GM19372 (cell line): ENCODE measurements around the gene OR6T1.

Experiments
- ATAC-seq: cut with Tn5 transposase; IDR thresholded peaks from one replicate; pipeline ENCODE4 v1.9.1; 2021; ENCODE audit warnings: mild to moderate bottlenecking, low read depth, moderate library complexity; ENCODE audit not compliant: unreplicated experiment

Gene OR6T1, protein sequence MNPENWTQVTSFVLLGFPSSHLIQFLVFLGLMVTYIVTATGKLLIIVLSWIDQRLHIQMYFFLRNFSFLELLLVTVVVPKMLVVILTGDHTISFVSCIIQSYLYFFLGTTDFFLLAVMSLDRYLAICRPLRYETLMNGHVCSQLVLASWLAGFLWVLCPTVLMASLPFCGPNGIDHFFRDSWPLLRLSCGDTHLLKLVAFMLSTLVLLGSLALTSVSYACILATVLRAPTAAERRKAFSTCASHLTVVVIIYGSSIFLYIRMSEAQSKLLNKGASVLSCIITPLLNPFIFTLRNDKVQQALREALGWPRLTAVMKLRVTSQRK

DNA sequence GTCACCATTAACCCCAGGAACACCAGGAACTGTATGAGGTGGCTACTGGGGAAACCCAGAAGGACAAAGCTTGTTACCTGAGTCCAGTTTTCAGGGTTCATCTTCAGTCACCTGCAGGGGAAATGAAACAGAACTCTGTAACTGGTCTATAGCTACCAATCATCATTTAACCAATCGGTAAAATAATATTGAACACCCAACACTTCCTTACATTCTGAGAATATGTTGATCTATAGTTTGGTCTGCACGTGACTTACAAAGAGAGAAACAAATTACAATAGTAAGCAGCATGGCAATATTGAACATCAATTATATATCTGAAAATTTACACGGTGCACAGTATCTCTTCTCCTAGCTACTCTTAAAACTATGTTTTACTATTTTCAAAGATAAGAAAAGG, at the start of gene OR6T1:
OR6T1 (minus strand) TSS at position 101 of the 400 bp plus-strand sequence; CDS start at position 101, 0 bp downstream.
- ATAC-seq, result no peak

DNA sequence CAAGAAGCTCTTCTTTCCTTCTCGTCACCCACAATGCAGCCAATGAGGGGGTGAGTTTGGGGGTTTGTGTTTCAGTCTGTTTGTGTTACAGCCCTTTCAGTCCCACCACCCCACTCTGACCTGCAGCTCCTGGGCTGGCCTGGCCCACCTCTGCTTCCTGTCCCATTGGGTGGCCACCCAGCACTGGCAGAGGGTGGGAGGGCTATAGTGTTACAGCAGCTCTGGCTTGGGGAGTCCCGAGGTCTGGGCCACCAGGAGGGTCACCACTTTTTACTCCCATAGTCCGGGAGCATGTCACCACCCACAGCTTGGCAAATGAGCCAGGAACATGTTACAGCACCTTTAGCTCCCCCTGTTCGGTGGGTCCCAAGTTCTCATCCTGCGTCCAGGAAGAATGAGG, 35.7 kb upstream of the OR6T1 start:
- ATAC-seq, result no peak

DNA sequence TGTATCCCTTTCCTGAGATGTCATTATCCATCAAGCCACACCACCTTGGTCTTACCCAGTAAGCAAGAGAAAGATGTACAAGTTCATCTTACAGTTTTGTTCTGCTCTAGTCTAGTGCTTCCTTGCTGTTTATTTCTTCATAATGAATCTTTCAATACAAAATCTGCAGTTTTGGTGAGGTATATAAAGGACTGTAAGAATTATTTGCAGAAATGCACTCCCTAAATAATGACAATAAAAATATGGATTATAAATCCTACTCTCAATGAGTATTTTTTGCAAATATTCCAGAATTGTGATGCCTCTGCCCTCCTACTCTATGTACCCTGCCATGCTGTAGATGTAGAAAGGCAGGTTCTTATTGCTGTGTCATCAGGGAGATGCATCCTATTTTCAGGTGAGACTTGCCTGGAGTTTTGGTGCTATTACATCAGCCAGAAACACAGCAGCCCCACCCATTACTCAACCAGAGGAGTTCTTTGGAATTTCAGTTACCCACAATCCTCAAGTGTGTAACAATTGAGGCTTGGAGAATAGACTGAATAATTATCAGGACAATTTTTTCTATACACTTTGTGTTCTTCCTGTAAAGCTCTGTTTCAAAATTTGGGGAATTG, 34.2 kb upstream of the OR6T1 start, which contains the start of gene OR10S1:
OR10S1 (minus strand) TSS at position 51 of the 617 bp plus-strand sequence. CDS start 117 bp downstream, outside the sequence.
- ATAC-seq, result no peak

DNA sequence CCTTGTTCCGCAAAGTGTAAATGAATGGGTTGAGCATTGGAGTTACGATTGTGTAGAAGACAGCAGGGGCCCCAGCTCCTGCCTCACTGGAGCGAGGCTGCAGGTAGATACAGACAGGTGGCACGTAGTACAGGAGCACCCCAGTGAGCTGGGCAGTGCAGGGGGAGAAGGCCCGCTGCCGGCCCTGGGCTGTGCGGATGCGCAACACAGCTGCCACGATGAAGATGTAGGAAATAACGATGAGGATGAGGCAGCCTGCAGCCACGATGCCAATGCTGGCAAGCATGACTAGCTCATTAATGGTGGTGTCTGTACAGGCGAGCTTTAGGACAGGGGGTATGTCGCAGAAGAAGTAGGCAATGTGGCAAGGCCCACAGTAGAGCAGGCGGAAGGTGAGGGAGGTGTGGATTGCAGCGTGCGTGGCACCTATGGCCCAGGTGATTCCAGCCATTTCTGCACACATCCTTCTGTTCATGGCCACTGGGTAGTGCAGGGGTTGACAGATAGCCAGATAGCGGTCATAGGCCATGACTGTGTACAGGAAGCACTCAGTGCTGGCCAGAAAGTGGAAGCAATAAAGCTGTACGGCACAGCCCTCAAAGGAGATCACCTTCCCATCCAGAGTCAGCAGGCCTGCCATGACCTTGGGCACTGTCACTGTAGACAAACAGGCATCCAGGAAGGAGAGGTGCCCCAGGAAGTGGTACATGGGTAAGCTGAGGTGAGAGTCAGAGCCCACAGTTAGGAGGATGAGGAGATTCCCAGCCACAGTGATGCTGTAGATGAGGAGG, 33.3 kb upstream of the OR6T1 start:
- no peak for ATAC-seq

DNA sequence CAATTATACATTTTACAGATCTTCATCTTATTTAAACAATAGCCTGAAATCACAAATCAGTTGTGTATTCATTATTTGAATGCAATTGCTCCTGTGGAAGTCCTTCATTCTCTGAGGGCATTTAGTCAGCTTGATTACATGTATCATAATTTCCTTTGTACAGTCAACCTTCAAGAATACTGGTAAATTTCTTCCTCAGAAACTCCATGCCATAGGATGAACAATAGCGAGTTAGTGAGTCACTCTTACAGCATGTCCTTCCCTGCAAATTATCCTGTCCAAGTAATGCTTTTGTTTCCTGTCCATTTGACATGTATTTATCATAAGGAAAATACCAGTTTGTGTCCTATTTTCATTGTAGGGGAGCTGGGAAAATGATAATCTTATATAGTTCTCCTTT, 30.2 kb upstream of the OR6T1 start:
- ATAC-seq, result no peak

DNA sequence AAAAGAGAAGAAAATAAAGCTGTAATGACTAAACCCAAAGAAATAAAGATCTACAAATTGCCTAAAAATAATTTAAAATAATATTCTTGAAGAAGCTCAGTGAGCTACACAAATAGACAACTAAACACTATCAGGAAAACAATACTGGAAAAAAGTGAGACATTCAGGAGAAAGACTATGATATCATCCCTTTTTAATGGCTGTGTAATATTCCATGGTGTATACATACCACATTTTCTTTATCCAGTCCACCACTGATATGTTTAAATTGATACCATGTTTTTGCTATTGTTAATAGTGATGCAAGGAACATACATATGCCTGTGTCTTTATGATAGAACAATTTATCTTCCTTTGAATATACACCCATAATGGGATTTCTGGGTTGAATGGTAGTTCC, 13.1 kb upstream of the OR6T1 start:
- no peak for ATAC-seq

DNA sequence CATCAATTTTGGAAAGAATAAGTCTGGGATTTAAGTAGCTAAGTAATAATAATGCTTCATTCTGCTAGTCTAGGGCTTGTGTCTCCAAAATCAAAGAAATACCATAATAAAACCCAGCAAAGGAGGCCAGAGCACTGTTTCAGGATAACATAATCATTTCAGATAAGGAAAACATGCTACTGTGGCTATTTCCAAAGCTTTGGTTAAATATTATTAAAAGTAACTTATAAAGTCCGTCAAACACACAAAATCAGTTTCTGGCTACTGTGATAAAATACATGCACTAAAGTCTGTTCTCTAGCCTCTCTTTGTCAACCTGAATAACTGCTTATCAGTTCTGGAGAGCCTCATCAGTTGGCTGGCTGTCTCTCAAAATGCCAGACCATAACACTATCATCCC, 1.5 kb upstream of the OR6T1 start:
- no peak for ATAC-seq

DNA sequence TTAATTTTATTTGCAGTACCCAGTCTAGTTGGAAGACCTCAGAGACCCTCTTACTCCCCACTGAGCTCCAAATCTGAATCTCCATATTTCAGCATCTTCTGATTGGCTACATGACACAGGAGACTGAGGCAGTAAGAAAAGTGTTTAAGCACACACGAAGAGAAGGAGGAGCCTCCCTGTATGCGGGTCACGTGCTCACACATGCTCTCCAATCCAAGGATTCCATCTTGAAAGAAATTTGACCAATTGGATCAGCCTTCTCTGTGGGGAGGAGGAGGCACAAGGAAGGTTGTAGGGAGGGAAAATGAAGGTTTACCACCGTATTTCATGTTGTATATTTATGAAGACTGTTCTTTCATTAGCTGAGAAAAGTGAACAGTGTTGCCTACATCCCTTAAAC, 1.2 kb downstream of the OR6T1 start:
- no peak for ATAC-seq

DNA sequence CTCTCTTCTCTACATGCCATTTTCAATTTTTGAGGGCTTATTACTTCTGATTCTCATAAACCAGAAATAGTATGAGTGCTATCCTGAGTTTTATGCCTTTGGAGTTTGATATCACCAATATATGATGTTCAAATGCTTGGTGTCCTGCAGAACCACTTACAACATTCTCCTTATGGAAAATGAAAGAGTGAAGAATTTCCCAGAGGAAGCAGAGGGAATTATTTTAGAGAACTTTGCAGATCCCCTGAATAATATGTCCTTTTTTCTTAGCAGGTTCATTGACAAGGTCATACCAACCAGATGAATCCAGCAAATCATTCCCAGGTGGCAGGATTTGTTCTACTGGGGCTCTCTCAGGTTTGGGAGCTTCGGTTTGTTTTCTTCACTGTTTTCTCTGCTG, 4.3 kb downstream of the OR6T1 start, which contains the start of gene OR4D5:
OR4D5 (plus strand) TSS at position 301 of the 400 bp plus-strand sequence; CDS start at position 301, 0 bp downstream.
- no peak for ATAC-seq

DNA sequence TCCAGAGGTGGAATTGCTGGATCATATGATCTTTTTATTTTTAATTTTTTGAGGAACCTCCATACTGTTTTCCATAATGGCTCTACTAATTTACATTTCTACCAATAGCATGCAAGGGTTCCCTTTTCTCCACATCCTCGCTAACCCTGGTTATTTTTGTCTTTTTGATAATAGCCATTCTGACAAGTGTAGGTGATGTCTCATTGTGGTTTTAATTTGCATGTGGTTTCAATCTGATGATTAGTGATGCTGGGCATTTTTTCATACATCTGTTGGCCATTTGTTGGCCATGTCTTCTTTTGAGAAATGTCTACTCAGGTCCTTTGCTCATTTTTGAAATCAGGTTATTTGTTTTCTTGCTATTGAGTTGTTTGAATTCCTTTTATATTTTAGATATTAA, 19.6 kb downstream of the OR6T1 start:
- no peak for ATAC-seq

DNA sequence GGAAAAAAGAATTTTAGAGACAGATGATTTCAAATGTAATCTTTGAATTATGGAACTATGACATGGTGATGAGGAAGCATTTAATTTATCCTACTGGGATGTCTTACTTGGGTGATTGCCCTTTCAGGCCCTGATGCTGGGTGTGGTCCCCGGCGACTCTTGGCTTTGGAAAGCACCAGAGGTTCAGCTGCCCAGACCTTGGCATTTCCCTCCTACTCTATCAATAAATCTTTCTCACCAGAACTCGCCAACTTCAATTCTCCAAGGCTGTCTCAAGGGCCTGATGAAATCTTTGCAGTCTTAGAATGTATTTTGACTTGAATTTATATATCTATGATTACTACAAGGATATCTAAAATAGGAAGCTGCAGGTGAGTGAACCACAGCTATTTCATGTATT, 22.7 kb downstream of the OR6T1 start:
- ATAC-seq, result no peak

DNA sequence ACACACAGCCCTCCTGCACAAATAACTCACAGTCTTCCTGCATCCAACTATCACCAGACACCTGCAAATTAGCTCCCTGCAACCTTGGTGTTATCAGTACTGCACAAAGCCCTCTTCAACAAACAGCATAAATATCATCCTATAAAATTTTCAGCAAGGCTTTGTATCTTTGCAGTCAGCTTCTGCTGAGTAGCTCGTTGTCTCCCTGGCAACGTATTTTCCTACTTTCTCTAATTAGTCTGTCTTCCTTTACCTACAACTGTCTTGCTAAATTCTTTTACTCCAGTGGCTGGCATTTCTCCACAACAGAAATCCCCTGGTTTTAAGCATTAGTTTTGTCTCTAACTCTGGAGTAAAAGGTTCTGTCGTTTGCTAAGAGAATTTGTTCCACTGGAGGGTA, 37.8 kb downstream of the OR6T1 start:
- ATAC-seq, result no peak

DNA sequence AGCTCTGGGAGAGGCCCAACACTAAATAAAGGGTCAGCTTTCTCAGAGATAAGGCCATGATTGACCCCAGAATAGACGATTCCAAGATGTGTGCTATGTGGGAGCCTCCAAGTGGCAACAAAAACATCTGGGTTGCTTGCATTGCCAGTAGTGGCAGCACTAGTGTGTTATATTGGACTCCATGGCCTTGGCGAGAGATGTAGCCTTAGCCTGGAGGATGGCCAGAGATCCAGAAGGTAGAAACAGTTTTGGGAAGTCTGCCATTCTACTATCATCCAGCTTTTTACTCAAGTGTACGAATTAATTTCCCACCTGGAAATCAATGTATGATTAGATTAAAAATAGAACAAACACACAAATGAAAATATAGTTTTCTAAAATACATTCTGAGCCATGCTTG, 38.7 kb downstream of the OR6T1 start:
- ATAC-seq, result no peak

DNA sequence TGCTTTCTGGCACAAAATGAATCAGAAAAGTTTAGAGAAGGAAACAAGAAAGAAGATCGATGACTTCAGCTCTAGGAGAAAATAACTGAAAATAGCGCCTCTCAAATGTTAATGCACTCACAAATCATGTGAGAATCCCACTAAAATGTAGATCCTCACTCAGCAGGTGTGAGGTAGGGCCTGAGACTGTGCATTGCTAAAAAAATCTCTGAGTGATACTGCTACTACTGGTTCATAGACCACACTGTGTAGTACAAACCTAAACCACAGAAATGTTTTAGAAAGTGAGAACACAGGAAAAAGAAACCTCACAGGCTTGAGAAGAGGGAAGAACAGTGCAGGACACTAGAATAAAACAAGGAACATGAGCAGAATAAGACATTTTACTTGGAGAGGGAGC, 39.7 kb downstream of the OR6T1 start:
- no peak for ATAC-seq

DNA sequence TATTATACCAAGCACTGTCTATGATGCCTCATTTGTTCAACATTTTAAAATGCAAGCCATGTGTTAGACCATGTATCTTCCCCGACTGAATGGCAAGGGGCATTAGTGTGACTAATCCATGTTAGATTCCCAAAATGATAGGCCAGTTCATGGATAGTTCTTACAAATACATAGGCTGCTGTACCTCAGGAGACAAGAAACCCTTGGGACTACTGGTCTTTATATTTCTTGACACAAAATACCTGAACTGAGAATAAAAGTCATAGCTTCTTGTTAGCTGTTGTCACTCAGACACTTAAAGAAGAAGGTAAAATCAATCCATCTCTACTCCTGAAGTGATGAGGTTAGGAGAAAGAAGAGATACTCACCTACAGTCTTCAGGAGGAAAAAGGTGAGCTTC, 41.8 kb downstream of the OR6T1 start, which contains the start of gene OR8D4:
OR8D4 (plus strand) TSS at position 301 of the 400 bp plus-strand sequence. CDS start 4,265 bp downstream, outside the sequence.
- ATAC-seq, result no peak

DNA sequence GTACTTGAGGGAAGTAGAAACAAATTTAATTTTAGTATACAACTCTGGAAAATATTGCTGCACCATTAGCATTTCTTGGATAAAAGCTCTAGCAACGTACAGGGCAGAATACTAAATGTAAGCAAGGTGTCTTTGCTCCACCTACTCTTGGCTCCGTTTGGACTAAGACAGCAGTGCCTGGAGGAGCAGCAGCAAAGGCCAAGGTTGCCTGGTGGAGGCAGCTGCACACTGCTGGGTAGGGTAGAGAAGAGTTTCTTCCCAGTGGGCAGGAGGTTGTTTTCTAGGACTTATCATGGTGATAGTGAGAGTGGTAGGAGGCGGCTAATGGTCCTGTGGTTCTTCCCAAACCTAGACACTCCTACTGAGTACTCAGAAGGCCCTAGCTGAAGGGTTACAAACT, 43.8 kb downstream of the OR6T1 start:
- ATAC-seq, result no peak
